Activated CD4-positive, alpha-beta memory T cell treated with anti-CD3 and anti-CD28 coated beads, Interleukin-2, amount 10 ng/mL, durations not matched to agents 7 days and 5 days (primary cell): ENCODE results near the gene ZNF133. TPM values are rescaled to one million over a fixed set of nuclear protein-coding genes. Genes with fewer than 3 reads are reported as not detected.
A peak's percentile ranks its signal among the peaks of the same experiment; 100 is the strongest.
"Not testable (repeated sequence)": the region's sequence is repeated elsewhere in the genome, so short reads cannot be mapped to it uniquely, and the experiment has no call there.

Source experiments
- CTCF ChIA-PET: fragments of 350-600 bp; sonication (Branson Sonifier 250); formaldehyde crosslinking; loops from one replicate; lab custom pipeline; 2021; ENCODE audit warnings: antibody characterized with exemption, inconsistent platforms; lab: Charles Lee
- POLR2A ChIA-PET: fragments of 350-600 bp; sonication (Branson Sonifier 250); formaldehyde crosslinking; loops from one replicate; lab custom pipeline; 2021; ENCODE audit warnings: antibody characterized with exemption; lab: Charles Lee
- DNase-seq: peaks from one replicate; pipeline ENCODE4 v3.0.0-alpha.2; 2020
- H3K27ac Mint-ChIP-seq: one replicate; pipeline ENCODE4 v1.8.0; 2021; ENCODE audit warnings: mild to moderate bottlenecking, mixed read lengths
- H3K27me3 Mint-ChIP-seq: one replicate; pipeline ENCODE4 v1.8.0; 2021; ENCODE audit warnings: mixed read lengths
- H3K36me3 Mint-ChIP-seq: one replicate; pipeline ENCODE4 v1.8.0; 2021; ENCODE audit warnings: low read depth, mixed read lengths
- H3K4me1 Mint-ChIP-seq: one replicate; pipeline ENCODE4 v1.8.0; 2021; ENCODE audit warnings: mixed read lengths
- H3K4me3 Mint-ChIP-seq: one replicate; pipeline ENCODE4 v1.8.0; 2021; ENCODE audit warnings: mild to moderate bottlenecking, mixed read lengths
- H3K9me3 Mint-ChIP-seq: one replicate; pipeline ENCODE4 v1.8.0; 2021; ENCODE audit warnings: mixed read lengths
- total RNA-seq, 2 experiments: library from RNA; stranded (reverse); gene quantifications; one replicate each; pipeline ENCODE4 v1.2.3, GENCODE V29; 2021

Gene ZNF133
- total RNA-seq: 10 to 100 TPM in 1 of 2 experiments, 1 to 10 TPM in 1; 8.4 to 10.2 TPM

GRCh38 chr20:18287915-18288748, at the start of gene ZNF133:
Gene ZNF133 (plus strand): TSS chr20:18288527. CDS start chr20:18305687, 17,160 bp downstream.
- H3K27ac Mint-ChIP-seq: peak within 1 kb of the TSS; percentile 93
- H3K4me1 Mint-ChIP-seq: peaks cover 29% of the 10 kb centered on the region
- H3K9me3 Mint-ChIP-seq: peaks cover 18% of the 10 kb centered on the region
- CTCF ChIA-PET: interaction anchor here (1.2 to 2.1 kb wide), 6 partner anchors 9 to 606 kb away, joined by 3 to 12 read pairs (median 6); partner anchors contain the start of genes RRBP1 and SEC23B
- H3K27me3 Mint-ChIP-seq: peaks cover 15% of the 10 kb centered on the region
- peak within 1 kb of the TSS; percentile 95 for H3K4me3 Mint-ChIP-seq
- H3K36me3 Mint-ChIP-seq: peaks cover 31% of the 10 kb centered on the region
- POLR2A ChIA-PET: interaction anchor here (0.6 to 2.5 kb wide), 15 partner anchors 9 to 1763 kb away, joined by 3 to 24 read pairs (median 4); partner anchors contain the start of genes BFSP1, DZANK1, KAT14 and PET117
- DNase-seq: peak; percentile 96

GRCh38 chr20:18240997-18241396, 47.3 kb upstream of the ZNF133 start:
- POLR2A ChIA-PET: no interaction called here
- Mint-ChIP-seq H3K27me3 (peaks cover 16% of the 10 kb centered on the region), H3K9me3 (no peaks in the 10 kb centered on the region), H3K36me3 (no peaks in the 10 kb centered on the region), H3K4me1 (no peaks in the 10 kb centered on the region), H3K4me3 (no peak overlapping the region), H3K27ac (no peak overlapping the region)
- CTCF ChIA-PET: no interaction called here
- DNase-seq: no peak

GRCh38 chr20:18243802-18244201, 44.5 kb upstream of the ZNF133 start:
- Mint-ChIP-seq H3K27me3 (peaks cover 14% of the 10 kb centered on the region), H3K36me3 (no peaks in the 10 kb centered on the region), H3K9me3 (no peaks in the 10 kb centered on the region), H3K27ac (no peak overlapping the region), H3K4me3 (no peak overlapping the region), H3K4me1 (no peaks in the 10 kb centered on the region)
- CTCF ChIA-PET: no interaction called here
- DNase-seq: no peak
- POLR2A ChIA-PET: no interaction called here

- H3K27me3 Mint-ChIP-seq, H3K27ac Mint-ChIP-seq, H3K4me3 Mint-ChIP-seq, DNase-seq, H3K9me3 Mint-ChIP-seq, CTCF ChIA-PET, H3K4me1 Mint-ChIP-seq, H3K36me3 Mint-ChIP-seq, POLR2A ChIA-PET: not testable (repeated sequence)
Measured at GRCh38 chr20:18248545-18248944, 39.8 kb upstream of the ZNF133 start.

- H3K27me3 Mint-ChIP-seq: peaks cover 3% of the 10 kb centered on the region
- POLR2A ChIA-PET: no interaction called here
- CTCF ChIA-PET: no interaction called here
- no peak for DNase-seq
- no peak overlapping the region for H3K27ac Mint-ChIP-seq
- H3K9me3 Mint-ChIP-seq: no peaks in the 10 kb centered on the region
- no peaks in the 10 kb centered on the region for H3K4me1 Mint-ChIP-seq
- H3K36me3 Mint-ChIP-seq: no peaks in the 10 kb centered on the region
- no peak overlapping the region for H3K4me3 Mint-ChIP-seq
Measured at GRCh38 chr20:18250217-18250616, 38.1 kb upstream of the ZNF133 start.

- CTCF ChIA-PET: no interaction called here
- H3K9me3 Mint-ChIP-seq: no peaks in the 10 kb centered on the region
Measured at GRCh38 chr20:18252597-18253451, 35.5 kb upstream of the ZNF133 start.

GRCh38 chr20:18254615-18255014, 33.7 kb upstream of the ZNF133 start:
- DNase-seq: no peak
- Mint-ChIP-seq H3K4me3 (no peak overlapping the region), H3K9me3 (no peaks in the 10 kb centered on the region), H3K4me1 (no peaks in the 10 kb centered on the region), H3K36me3 (no peaks in the 10 kb centered on the region), H3K27ac (no peak overlapping the region), H3K27me3 (peaks cover 3% of the 10 kb centered on the region)
- ChIA-PET POLR2A (no interaction called here), CTCF (no interaction called here)

More at GRCh38 chr20:18252597-18253451, 35.5 kb upstream of the ZNF133 start:
- peaks cover 3% of the 10 kb centered on the region for H3K27me3 Mint-ChIP-seq
- POLR2A ChIA-PET: no interaction called here
- H3K4me3 Mint-ChIP-seq: no peak overlapping the region
- no peaks in the 10 kb centered on the region for H3K4me1 Mint-ChIP-seq
- DNase-seq: no peak
- no peaks in the 10 kb centered on the region for H3K36me3 Mint-ChIP-seq
- no peak overlapping the region for H3K27ac Mint-ChIP-seq

GRCh38 chr20:18255526-18255925, 32.8 kb upstream of the ZNF133 start:
- no peak overlapping the region for H3K27ac Mint-ChIP-seq
- H3K9me3 Mint-ChIP-seq: no peaks in the 10 kb centered on the region
- H3K4me3 Mint-ChIP-seq: no peak overlapping the region
- peaks cover 5% of the 10 kb centered on the region for H3K27me3 Mint-ChIP-seq
- no peak for DNase-seq
- H3K36me3 Mint-ChIP-seq: no peaks in the 10 kb centered on the region
- POLR2A ChIA-PET: no interaction called here
- CTCF ChIA-PET: no interaction called here
- no peaks in the 10 kb centered on the region for H3K4me1 Mint-ChIP-seq

- Mint-ChIP-seq H3K9me3 (no peaks in the 10 kb centered on the region), H3K4me3 (no peak overlapping the region), H3K4me1 (no peaks in the 10 kb centered on the region), H3K27ac (no peak overlapping the region), H3K27me3 (peaks cover 5% of the 10 kb centered on the region), H3K36me3 (no peaks in the 10 kb centered on the region)
- no peak for DNase-seq
- CTCF ChIA-PET: no interaction called here
- POLR2A ChIA-PET: no interaction called here
Measured at GRCh38 chr20:18256440-18257090, 31.8 kb upstream of the ZNF133 start.

GRCh38 chr20:18258126-18258860, 30.0 kb upstream of the ZNF133 start:
- no peaks in the 10 kb centered on the region for H3K9me3 Mint-ChIP-seq
- H3K4me1 Mint-ChIP-seq: no peaks in the 10 kb centered on the region
- ChIA-PET POLR2A (no interaction called here), CTCF (no interaction called here)
- peaks cover 5% of the 10 kb centered on the region for H3K27me3 Mint-ChIP-seq
- DNase-seq: no peak
- H3K4me3 Mint-ChIP-seq: no peak overlapping the region
- H3K27ac Mint-ChIP-seq: no peak overlapping the region
- H3K36me3 Mint-ChIP-seq: no peaks in the 10 kb centered on the region

- no peaks in the 10 kb centered on the region for H3K36me3 Mint-ChIP-seq
- H3K27ac Mint-ChIP-seq: no peak overlapping the region
- CTCF ChIA-PET: interaction anchor here (0.9 kb wide), 1 partner anchor 863 kb away, joined by 3 read pairs; no protein-coding TSS in a partner anchor
- H3K9me3 Mint-ChIP-seq: no peaks in the 10 kb centered on the region
- no peak for DNase-seq
- no peaks in the 10 kb centered on the region for H3K4me1 Mint-ChIP-seq
- H3K27me3 Mint-ChIP-seq: peaks cover 2% of the 10 kb centered on the region
- no peak overlapping the region for H3K4me3 Mint-ChIP-seq
- POLR2A ChIA-PET: no interaction called here
Measured at GRCh38 chr20:18259730-18260129, 28.6 kb upstream of the ZNF133 start.

- CTCF ChIA-PET: interaction anchor here (1.3 kb wide), 1 partner anchor 12 kb away, joined by 5 read pairs; no protein-coding TSS in a partner anchor
- no peak for DNase-seq
- H3K36me3 Mint-ChIP-seq: no peaks in the 10 kb centered on the region
- POLR2A ChIA-PET: no interaction called here
- H3K4me1 Mint-ChIP-seq: no peaks in the 10 kb centered on the region
- no peak overlapping the region for H3K27ac Mint-ChIP-seq
- H3K4me3 Mint-ChIP-seq: no peak overlapping the region
- peaks cover 15% of the 10 kb centered on the region for H3K27me3 Mint-ChIP-seq
- H3K9me3 Mint-ChIP-seq: no peaks in the 10 kb centered on the region
Measured at GRCh38 chr20:18263723-18264122, 24.6 kb upstream of the ZNF133 start.
